Caco-2 (cell line): ENCODE results near the gene IGDCC3. TPM values are rescaled to one million over a fixed set of nuclear protein-coding genes. Genes with fewer than 3 reads are reported as not detected.

Experiments used
- BruUV-seq: library from RNA; stranded (reverse); fragments of 400-500 nt; replicated peaks from 2 replicates; lab custom pipeline; 2021; lab: Mats Ljungman, UMichigan
- CTCF ChIA-PET: fragments of 300-600 bp; sonication (Branson Sonifier 250); formaldehyde crosslinking; loops from one replicate; lab custom pipeline; 2022; ENCODE audit warnings: antibody characterized with exemption; lab: Charles Lee
- POLR2A ChIA-PET: fragments of 300-600 bp; sonication (Branson Sonifier 250); formaldehyde crosslinking; loops from one replicate; lab custom pipeline; 2022; ENCODE audit warnings: antibody characterized with exemption; lab: Charles Lee
- DNase-seq, 2 experiments: peaks; one replicate each; pipeline versions ENCODE4 v3.0.0 to v3.0.0-alpha.2; 2020 to 2022
- H3K27me3 ChIP-seq: replicated peaks from 2 replicates; pipeline ENCODE4 v1.6.0; 2011; ENCODE audit warnings: low read length; ENCODE audit not compliant: control insufficient read depth, insufficient read depth
- H3K36me3 ChIP-seq: 2 replicates; pipeline ENCODE4 v1.5.1; 2011; ENCODE audit warnings: low read length; ENCODE audit not compliant: control insufficient read depth, insufficient read depth
- H3K4me1 ChIP-seq: fragments of 250-450 bp; sonication (Bioruptor Pico); 2 replicates; pipeline ENCODE4 v1.5.1; 2020; ENCODE audit warnings: mild to moderate bottlenecking
- H3K4me3 ChIP-seq: 2 replicates; pipeline ENCODE4 v1.5.1; 2011; ENCODE audit warnings: low read depth, mild to moderate bottlenecking, control low read depth, low read length
- H3K9me3 ChIP-seq: fragments of 250-450 bp; sonication (Bioruptor Pico); 2 replicates; pipeline ENCODE4 v1.5.1; 2020; ENCODE audit warnings: mild to moderate bottlenecking, moderate library complexity
- H3K27ac Mint-ChIP-seq: one replicate; pipeline ENCODE4 v1.8.0; 2022; ENCODE audit warnings: mixed read lengths; ENCODE audit not compliant: unreplicated experiment
- H3K27me3 Mint-ChIP-seq: one replicate; pipeline ENCODE4 v1.8.0; 2022; ENCODE audit warnings: mixed read lengths; ENCODE audit not compliant: insufficient read depth, unreplicated experiment
- H3K36me3 Mint-ChIP-seq: one replicate; pipeline ENCODE4 v1.8.0; 2022; ENCODE audit warnings: mild to moderate bottlenecking, mixed read lengths; ENCODE audit not compliant: insufficient read depth, unreplicated experiment
- H3K4me1 Mint-ChIP-seq: one replicate; pipeline ENCODE4 v1.8.0; 2022; ENCODE audit warnings: low read depth, mixed read lengths; ENCODE audit not compliant: unreplicated experiment
- H3K4me3 Mint-ChIP-seq: one replicate; pipeline ENCODE4 v1.8.0; 2022; ENCODE audit warnings: mild to moderate bottlenecking, moderate library complexity, mixed read lengths; ENCODE audit not compliant: unreplicated experiment
- H3K9me3 Mint-ChIP-seq: one replicate; pipeline ENCODE4 v1.8.0; 2022; ENCODE audit warnings: mixed read lengths; ENCODE audit not compliant: unreplicated experiment
- intact Hi-C: fragments of 100-400 bp; cut with micrococcal nuclease; formaldehyde crosslinking; loops from one replicate; pipeline ENCODE4 v1.10.0; 2022; ENCODE audit not compliant: unreplicated experiment
- total RNA-seq: library from RNA; stranded (reverse); gene quantifications from 2 replicates; pipeline ENCODE4 v1.2.3, GENCODE V29; 2022
- TF ChIP-seq, protein P1 (sequence below), 2 experiments: fragments of 200-600 bp in 1 of 2; IDR thresholded peaks; 1 replicate in 1 of 2; 2 replicates in 1 of 2; pipeline versions ENCODE4 v1.5.1 to v1.8.0; 2011 to 2022; ENCODE audit warnings: antibody characterized with exemption in 1 of 2, control low read depth in 1 of 2, inconsistent platforms in 1 of 2, low read depth in 1 of 2, low read length in 1 of 2, mild to moderate bottlenecking in 1 of 2, moderate library complexity in 1 of 2; ENCODE audit not compliant: insufficient read depth in 1 of 2, severe bottlenecking in 1 of 2, unreplicated experiment in 1 of 2

IGDCC3 gene
- total RNA-seq, 1 experiment from 2014 or later, result 51.2 TPM

DNA sequence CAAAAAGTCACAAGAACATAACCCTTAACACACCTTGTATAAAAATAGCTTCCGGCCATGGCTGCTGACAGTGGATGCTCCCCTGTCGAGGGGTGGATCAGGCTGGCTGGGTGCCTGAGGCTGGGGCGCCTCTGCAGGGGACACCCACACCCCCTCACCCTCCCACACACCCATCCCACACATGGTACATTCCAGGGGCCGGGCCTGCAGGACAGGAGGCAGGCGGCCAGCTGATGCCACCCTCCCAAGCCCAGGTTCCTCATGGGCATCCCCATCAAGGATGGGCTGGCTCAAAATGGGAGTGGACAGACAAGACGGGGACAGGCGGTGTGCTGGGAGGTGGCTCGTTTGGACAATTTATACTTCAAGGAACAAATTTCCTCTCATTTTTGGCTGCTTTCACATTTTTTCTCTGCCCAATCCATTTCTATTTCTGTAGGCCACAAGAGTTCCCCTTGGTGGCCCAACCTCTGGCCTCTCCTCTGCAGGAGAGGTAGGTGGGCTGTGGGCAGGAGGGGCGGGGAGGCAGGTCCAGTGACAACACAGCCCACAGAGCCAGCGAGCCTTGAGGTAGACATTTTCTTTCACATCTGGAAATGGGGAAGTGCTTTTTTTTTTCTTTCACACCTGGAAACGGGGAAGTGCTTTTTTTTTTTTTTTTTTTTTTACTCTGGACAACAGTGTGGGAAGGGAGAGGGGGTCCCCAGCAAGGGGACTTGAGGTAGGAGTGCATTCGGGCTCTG is 50.0 kb downstream of the IGDCC3 start:
- no peaks in the 10 kb centered on the region; the same call in 1 of the 2 replicates for H3K36me3 ChIP-seq
- no peaks in the 10 kb centered on the region for H3K4me1 Mint-ChIP-seq
- no peak overlapping the region for H3K4me3 Mint-ChIP-seq
- H3K27me3 Mint-ChIP-seq, result no peaks in the 10 kb centered on the region
- no peaks in the 10 kb centered on the region for H3K9me3 Mint-ChIP-seq
- no peak for DNase-seq
- no peaks in the 10 kb centered on the region for H3K27me3 ChIP-seq
- intact Hi-C loops, result no loop called here
- no peak overlapping the region for H3K4me3 ChIP-seq
- H3K27ac Mint-ChIP-seq, result no peak overlapping the region
- H3K4me1 ChIP-seq, result no peaks in the 10 kb centered on the region
- POLR2A ChIA-PET, result no interaction called here
- TF ChIP-seq, protein P1, sequence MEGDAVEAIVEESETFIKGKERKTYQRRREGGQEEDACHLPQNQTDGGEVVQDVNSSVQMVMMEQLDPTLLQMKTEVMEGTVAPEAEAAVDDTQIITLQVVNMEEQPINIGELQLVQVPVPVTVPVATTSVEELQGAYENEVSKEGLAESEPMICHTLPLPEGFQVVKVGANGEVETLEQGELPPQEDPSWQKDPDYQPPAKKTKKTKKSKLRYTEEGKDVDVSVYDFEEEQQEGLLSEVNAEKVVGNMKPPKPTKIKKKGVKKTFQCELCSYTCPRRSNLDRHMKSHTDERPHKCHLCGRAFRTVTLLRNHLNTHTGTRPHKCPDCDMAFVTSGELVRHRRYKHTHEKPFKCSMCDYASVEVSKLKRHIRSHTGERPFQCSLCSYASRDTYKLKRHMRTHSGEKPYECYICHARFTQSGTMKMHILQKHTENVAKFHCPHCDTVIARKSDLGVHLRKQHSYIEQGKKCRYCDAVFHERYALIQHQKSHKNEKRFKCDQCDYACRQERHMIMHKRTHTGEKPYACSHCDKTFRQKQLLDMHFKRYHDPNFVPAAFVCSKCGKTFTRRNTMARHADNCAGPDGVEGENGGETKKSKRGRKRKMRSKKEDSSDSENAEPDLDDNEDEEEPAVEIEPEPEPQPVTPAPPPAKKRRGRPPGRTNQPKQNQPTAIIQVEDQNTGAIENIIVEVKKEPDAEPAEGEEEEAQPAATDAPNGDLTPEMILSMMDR (IDR thresholded peaks at IDR 0.05; ENCODE audit: insufficient read depth in 1 of 2, low read depth in 1 of 2, low read length in 1 of 2, severe bottlenecking in 1 of 2, unreplicated experiment in 1 of 2), result no peak
- no peaks in the 10 kb centered on the region for H3K9me3 ChIP-seq
- BruUV-seq, result no TSS peak
- CTCF ChIA-PET, result no interaction called here
- H3K36me3 Mint-ChIP-seq, result peaks cover 35% of the 10 kb centered on the region

DNA sequence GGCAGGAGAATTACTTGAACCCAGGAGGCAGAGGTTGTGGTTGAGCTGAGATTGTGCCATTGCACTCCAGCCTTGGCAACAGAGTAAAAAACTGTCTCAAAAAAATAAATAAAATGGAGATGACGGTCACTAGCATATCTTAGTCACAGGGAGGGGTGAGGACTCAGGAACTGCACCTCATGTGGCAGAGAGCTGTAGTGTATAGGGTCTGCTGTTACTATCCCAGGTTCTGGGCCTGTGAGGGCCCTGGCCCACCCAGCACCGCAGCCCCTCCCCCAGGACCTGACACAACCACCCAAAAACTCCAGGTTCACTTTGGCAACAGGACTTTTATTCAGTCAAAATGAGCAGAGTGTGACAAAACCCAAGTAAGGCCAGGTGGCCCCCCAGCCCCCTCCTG is 51.0 kb downstream of the IGDCC3 start:
- H3K4me1 ChIP-seq, result no peaks in the 10 kb centered on the region
- Mint-ChIP-seq H3K4me3 (no peak overlapping the region), H3K4me1 (no peaks in the 10 kb centered on the region), H3K36me3 (peaks cover 30% of the 10 kb centered on the region), H3K27me3 (no peaks in the 10 kb centered on the region), H3K27ac (no peak overlapping the region), H3K9me3 (no peaks in the 10 kb centered on the region)
- intact Hi-C loops, result no loop called here
- H3K27me3 ChIP-seq, result no peaks in the 10 kb centered on the region
- BruUV-seq, result no TSS peak
- DNase-seq, result no peak
- no peaks in the 10 kb centered on the region for H3K9me3 ChIP-seq
- POLR2A ChIA-PET, result interaction anchor here (1.2 kb wide), 1 partner anchor 22 kb away, joined by 4 read pairs; the partner anchor contains the start of gene RNU5B-1
- no peak overlapping the region for H3K4me3 ChIP-seq
- H3K36me3 ChIP-seq, result no peaks in the 10 kb centered on the region; the same call in 1 of the 2 replicates
- CTCF ChIA-PET, result no interaction called here
- TF ChIP-seq, protein P1 (IDR thresholded peaks at IDR 0.05; ENCODE audit: insufficient read depth in 1 of 2, low read depth in 1 of 2, low read length in 1 of 2, severe bottlenecking in 1 of 2, unreplicated experiment in 1 of 2), result no peak

DNA sequence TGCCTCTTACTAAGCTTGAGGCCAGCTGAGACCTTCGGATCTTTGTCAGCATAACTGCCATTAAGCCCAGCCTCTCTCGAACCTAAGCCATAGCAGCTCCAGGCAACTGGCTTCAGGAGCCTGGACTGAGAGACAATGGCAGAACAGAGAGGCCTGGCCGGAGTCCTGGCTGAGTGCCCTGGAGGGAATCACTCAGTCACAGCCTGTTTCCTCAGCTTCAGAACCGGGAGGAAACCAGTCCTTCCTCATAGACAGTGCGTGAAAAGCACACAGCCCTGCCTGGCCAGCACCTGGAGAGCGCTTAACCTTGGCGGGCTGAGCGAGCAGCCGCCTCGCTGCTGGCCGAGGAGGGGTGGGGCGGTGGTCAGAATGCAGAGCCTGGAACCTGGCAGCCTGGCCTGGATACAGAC is 51.7 kb downstream of the IGDCC3 start:
- Histone ChIP-seq H3K4me1 (no peaks in the 10 kb centered on the region), H3K27me3 (no peaks in the 10 kb centered on the region), H3K36me3 (no peaks in the 10 kb centered on the region; the same call in 1 of the 2 replicates), H3K4me3 (no peak overlapping the region), H3K9me3 (no peaks in the 10 kb centered on the region)
- no peak overlapping the region for H3K4me3 Mint-ChIP-seq
- DNase-seq, result no peak
- H3K9me3 Mint-ChIP-seq, result no peaks in the 10 kb centered on the region
- POLR2A ChIA-PET, result interaction anchor here (1.1 to 1.2 kb wide), 2 partner anchors 21 to 544 kb away, joined by 4 read pairs; partner anchors contain the start of gene RNU5B-1
- TF ChIP-seq, protein P1 (IDR thresholded peaks at IDR 0.05; ENCODE audit: insufficient read depth in 1 of 2, low read depth in 1 of 2, low read length in 1 of 2, severe bottlenecking in 1 of 2, unreplicated experiment in 1 of 2), result no peak
- no TSS peak for BruUV-seq
- no peaks in the 10 kb centered on the region for H3K4me1 Mint-ChIP-seq
- CTCF ChIA-PET, result interaction anchor here (0.6 to 0.7 kb wide), 2 partner anchors 52 to 185 kb away, joined by 3 to 7 read pairs; partner anchors contain the start of gene IGDCC3
- intact Hi-C loops, result no loop called here
- H3K36me3 Mint-ChIP-seq, result peaks cover 29% of the 10 kb centered on the region
- peak overlapping the region; percentile 33 for H3K27ac Mint-ChIP-seq
- no peaks in the 10 kb centered on the region for H3K27me3 Mint-ChIP-seq
